HepG2 (cell line): ENCODE data around the gene C12orf56.

Experiments
- NFATC3 ChIP-seq: sonication (generic); formaldehyde crosslinking; IDR thresholded peaks from 2 replicates; pipeline ENCODE4 v1.5.1; 2020; ENCODE audit warnings: mild to moderate bottlenecking, missing genetic modification reagents
- NFE2L1 ChIP-seq: sonication (generic); formaldehyde crosslinking; IDR thresholded peaks from 2 replicates; pipeline ENCODE4 v1.4.0; 2020; ENCODE audit warnings: missing genetic modification reagents, mild to moderate bottlenecking, borderline replicate concordance
- NR2F6 ChIP-seq, 2 experiments: IDR thresholded peaks; 2 replicates each; pipeline ENCODE4 v1.6.1; 2016; ENCODE audit warnings: antibody characterized with exemption in 1 of 2, mild to moderate bottlenecking in 1 of 2
- REPIN1 ChIP-seq: sonication (generic); formaldehyde crosslinking; IDR thresholded peaks from 2 replicates; pipeline ENCODE4 v1.8.0; 2022; ENCODE audit warnings: missing genetic modification reagents, low read depth, mild to moderate bottlenecking, borderline replicate concordance
- USF2 ChIP-seq, 2 experiments: sonication (generic) in 1 of 2; formaldehyde crosslinking in 1 of 2; IDR thresholded peaks; 2 replicates each; pipeline versions ENCODE4 v1.5.1 to v1.6.1; 2011 to 2020; ENCODE audit warnings: borderline replicate concordance in 1 of 2, low read depth in 1 of 2, low read length in 1 of 2, mild to moderate bottlenecking in 1 of 2, missing genetic modification reagents in 1 of 2, moderate library complexity in 1 of 2
- ZNF362 ChIP-seq: sonication (generic); formaldehyde crosslinking; IDR thresholded peaks from 2 replicates; pipeline ENCODE4 v1.4.0; 2020; ENCODE audit warnings: missing genetic modification reagents, mild to moderate bottlenecking, borderline replicate concordance
- ZNF605 ChIP-seq: sonication (generic); formaldehyde crosslinking; IDR thresholded peaks from 2 replicates; pipeline ENCODE4 v1.8.0; 2022; ENCODE audit warnings: mild to moderate bottlenecking, missing genetic modification reagents
- ZNF772 ChIP-seq: sonication (generic); formaldehyde crosslinking; IDR thresholded peaks from 2 replicates; pipeline ENCODE4 v1.5.0; 2020; ENCODE audit warnings: mild to moderate bottlenecking, missing genetic modification reagents
- ZNF776 ChIP-seq: sonication (generic); formaldehyde crosslinking; IDR thresholded peaks from 2 replicates; pipeline ENCODE4 v1.4.0; 2020; ENCODE audit warnings: mild to moderate bottlenecking, missing genetic modification reagents
- TF ChIP-seq, protein P1 (sequence below): sonication (generic); IDR thresholded peaks from 2 replicates; pipeline ENCODE4 v1.6.1; 2016; ENCODE audit warnings: low read depth, borderline replicate concordance

DNA sequence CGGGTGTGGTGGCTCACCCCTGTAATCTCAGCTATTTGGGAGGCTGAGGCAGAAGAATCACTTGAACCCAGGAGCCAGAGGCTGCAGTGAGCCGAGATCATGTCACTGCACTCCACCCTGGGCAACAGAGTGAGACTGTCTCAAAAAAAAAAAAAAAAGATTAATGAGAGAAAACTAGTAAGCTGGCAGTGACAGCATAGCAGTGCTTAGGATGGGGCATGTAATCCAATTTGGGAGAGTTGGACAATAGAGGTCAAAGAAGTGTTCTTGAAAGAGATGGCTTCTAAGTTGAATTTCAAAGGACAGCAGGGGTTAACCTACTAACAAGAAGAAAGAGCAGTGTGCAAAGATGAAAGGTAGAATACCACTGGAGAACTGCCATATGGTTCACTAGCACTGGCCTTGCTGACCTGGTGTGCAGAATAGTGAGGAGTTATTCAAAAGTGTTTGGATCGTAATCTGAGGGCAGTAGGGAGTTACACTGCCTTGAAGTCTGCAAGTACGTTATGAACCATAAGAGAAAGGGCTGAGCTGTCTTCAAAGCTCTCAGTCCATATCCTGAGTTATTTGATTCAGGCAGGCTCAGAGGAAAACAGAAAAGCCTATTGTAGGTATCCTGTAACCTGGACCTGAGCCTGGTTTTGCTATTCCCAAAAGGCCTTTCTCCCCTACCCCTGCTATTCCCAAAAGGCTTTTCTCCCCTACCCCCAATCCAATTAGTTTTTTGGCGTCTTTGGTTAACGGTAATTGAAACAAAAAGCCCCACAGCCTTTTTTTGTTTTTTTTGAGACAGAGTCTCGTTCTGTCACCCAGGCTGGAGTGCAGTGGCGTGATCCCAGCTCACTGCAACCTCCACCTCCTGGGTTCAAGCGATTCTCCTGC is 17.0 kb upstream of the C12orf56 start:
- TF ChIP-seq, protein P1, sequence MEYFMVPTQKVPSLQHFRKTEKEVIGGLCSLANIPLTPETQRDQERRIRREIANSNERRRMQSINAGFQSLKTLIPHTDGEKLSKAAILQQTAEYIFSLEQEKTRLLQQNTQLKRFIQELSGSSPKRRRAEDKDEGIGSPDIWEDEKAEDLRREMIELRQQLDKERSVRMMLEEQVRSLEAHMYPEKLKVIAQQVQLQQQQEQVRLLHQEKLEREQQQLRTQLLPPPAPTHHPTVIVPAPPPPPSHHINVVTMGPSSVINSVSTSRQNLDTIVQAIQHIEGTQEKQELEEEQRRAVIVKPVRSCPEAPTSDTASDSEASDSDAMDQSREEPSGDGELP: no peak
- TF ChIP-seq ZNF605 (CRISPR knock-in tag): no peak
- TF ChIP-seq ZNF772 (CRISPR knock-in tag): no peak
- no peak for TF ChIP-seq NR2F6 (IDR thresholded peaks at IDR 0.05)
- TF ChIP-seq NR2F6 (CRISPR knock-in tag; IDR thresholded peaks at IDR 0.05): no peak
- TF ChIP-seq USF2 (IDR thresholded peaks at IDR 0.05; ENCODE audit: low read depth, low read length): no peak
- TF ChIP-seq USF2 (CRISPR knock-in tag; IDR thresholded peaks at IDR 0.05; ENCODE audit: borderline replicate concordance): no peak
- no peak for TF ChIP-seq ZNF362 (CRISPR knock-in tag)
- no peak for TF ChIP-seq REPIN1 (CRISPR knock-in tag)
- TF ChIP-seq ZNF776 (CRISPR knock-in tag): no peak
- TF ChIP-seq NFATC3: no peak
- no peak for TF ChIP-seq NFE2L1 (CRISPR knock-in tag)
